HK-2 (cell line): ENCODE data around the gene LARGE2.

Experiments
- DNase-seq: peaks from one replicate; pipeline ENCODE4 v3.0.0-alpha.2; 2018; ENCODE audit not compliant: unreplicated experiment

LARGE2 gene

GRCh38 chr11:45964911-45965389 is 42.5 kb downstream of the LARGE2 start:
- peak; percentile 35 for DNase-seq

- no peak for DNase-seq
Measured at GRCh38 chr11:45967506-45967905, 45.0 kb downstream of the LARGE2 start.

- no peak for DNase-seq
Measured at GRCh38 chr11:45968901-45969300, 46.4 kb downstream of the LARGE2 start.

GRCh38 chr11:45973601-45974000 is 51.1 kb downstream of the LARGE2 start:
- no peak for DNase-seq

- no peak for DNase-seq
Measured at GRCh38 chr11:45974806-45975205, 52.4 kb downstream of the LARGE2 start.
